HL-60/S4 (cell line): ENCODE results near the gene MINDY1.

ENCODE experiments used
- in situ Hi-C: fragments of 300-500 bp; cut with MboI; formaldehyde crosslinking; loops from 2 replicates; pipeline ENCODE4 v1.14.3; 2022; ENCODE audit warnings: low sequenced_read_pairs

The MINDY1 gene

GRCh38 chr1:151012684-151013471 lies 6.2 kb upstream of the MINDY1 start:
- in situ Hi-C loops, result loop anchor here (10.0 kb wide), 1 partner anchor 142 kb away; the partner anchor contains the start of gene TNFAIP8L2

- in situ Hi-C loops, result loop anchor here (10.0 kb wide), 1 partner anchor 143 kb away; the partner anchor contains the start of gene TNFAIP8L2
Observed at GRCh38 chr1:151011154-151011850, 4.6 kb upstream of the MINDY1 start.

GRCh38 chr1:151010346-151010726 lies 3.6 kb upstream of the MINDY1 start:
- in situ Hi-C loops, result loop anchor here (10.0 kb wide), 1 partner anchor 144 kb away; the partner anchor contains the start of gene TNFAIP8L2

- in situ Hi-C loops, result loop anchor here (10.0 kb wide), 2 partner anchors 145 to 755 kb away; partner anchors contain the start of genes CA14 and TNFAIP8L2
Observed at GRCh38 chr1:151009674-151010345, 3.1 kb upstream of the MINDY1 start.

GRCh38 chr1:151009206-151009587 lies 2.5 kb upstream of the MINDY1 start:
- in situ Hi-C loops, result loop anchor here (10.0 kb wide), 1 partner anchor 754 kb away; the partner anchor contains the start of gene CA14

- in situ Hi-C loops, result loop anchor here (10.0 kb wide), 1 partner anchor 754 kb away; the partner anchor contains the start of gene CA14
Observed at GRCh38 chr1:151008244-151009205, 1.8 kb upstream of the MINDY1 start, which contains the start of gene PRUNE1. Gene PRUNE1 (plus strand): TSS chr1:151008449. CDS start chr1:151008633, 184 bp downstream.

GRCh38 chr1:151007853-151008243 lies 1.1 kb upstream of the MINDY1 start:
- in situ Hi-C loops, result loop anchor here (10.0 kb wide), 1 partner anchor 753 kb away; the partner anchor contains the start of gene CA14

- in situ Hi-C loops, result loop anchor here (10.0 kb wide), 1 partner anchor 751 kb away; the partner anchor contains the start of gene CA14
Observed at GRCh38 chr1:151005729-151006319, 878 bp downstream of the MINDY1 start.

GRCh38 chr1:151003180-151003579 lies 3.5 kb downstream of the MINDY1 start:
- in situ Hi-C loops, result loop anchor here (10.0 kb wide), 1 partner anchor 748 kb away; the partner anchor contains the start of gene CA14

GRCh38 chr1:151002611-151003010 lies 4.1 kb downstream of the MINDY1 start:
- in situ Hi-C loops, result loop anchor here (10.0 kb wide), 1 partner anchor 748 kb away; the partner anchor contains the start of gene CA14

- in situ Hi-C loops, result loop anchor here (10.0 kb wide), 1 partner anchor 747 kb away; the partner anchor contains the start of gene CA14
Observed at GRCh38 chr1:151002051-151002450, 4.7 kb downstream of the MINDY1 start.

- in situ Hi-C loops, result loop anchor here (10.0 kb wide), 1 partner anchor 747 kb away; the partner anchor contains the start of gene CA14
Observed at GRCh38 chr1:151001602-151002001, 5.1 kb downstream of the MINDY1 start.

GRCh38 chr1:151000408-151000807 lies 6.3 kb downstream of the MINDY1 start:
- in situ Hi-C loops, result loop anchor here (10.0 kb wide), 1 partner anchor 746 kb away; the partner anchor contains the start of gene CA14

GRCh38 chr1:150999926-151000325 lies 6.8 kb downstream of the MINDY1 start:
- in situ Hi-C loops, result loop anchor here (10.0 kb wide), 1 partner anchor 745 kb away; the partner anchor contains the start of gene CA14

- in situ Hi-C loops, result no loop called here
Observed at GRCh38 chr1:150999051-150999674, 7.5 kb downstream of the MINDY1 start.

- in situ Hi-C loops, result no loop called here
Observed at GRCh38 chr1:150997949-150998348, 8.8 kb downstream of the MINDY1 start.

- in situ Hi-C loops, result no loop called here
Observed at GRCh38 chr1:150997126-150997872, 9.4 kb downstream of the MINDY1 start.

GRCh38 chr1:150995896-150996295 lies 10.8 kb downstream of the MINDY1 start:
- in situ Hi-C loops, result no loop called here
